Measurements from ENCODE around the gene POU6F2. TPM values are rescaled to one million over a fixed set of nuclear protein-coding genes. Genes with fewer than 3 reads are reported as not detected.

POU6F2 gene
- total and polyA plus RNA-seq, 7 donors: 0.01 TPM; not detected in 6

DNA sequence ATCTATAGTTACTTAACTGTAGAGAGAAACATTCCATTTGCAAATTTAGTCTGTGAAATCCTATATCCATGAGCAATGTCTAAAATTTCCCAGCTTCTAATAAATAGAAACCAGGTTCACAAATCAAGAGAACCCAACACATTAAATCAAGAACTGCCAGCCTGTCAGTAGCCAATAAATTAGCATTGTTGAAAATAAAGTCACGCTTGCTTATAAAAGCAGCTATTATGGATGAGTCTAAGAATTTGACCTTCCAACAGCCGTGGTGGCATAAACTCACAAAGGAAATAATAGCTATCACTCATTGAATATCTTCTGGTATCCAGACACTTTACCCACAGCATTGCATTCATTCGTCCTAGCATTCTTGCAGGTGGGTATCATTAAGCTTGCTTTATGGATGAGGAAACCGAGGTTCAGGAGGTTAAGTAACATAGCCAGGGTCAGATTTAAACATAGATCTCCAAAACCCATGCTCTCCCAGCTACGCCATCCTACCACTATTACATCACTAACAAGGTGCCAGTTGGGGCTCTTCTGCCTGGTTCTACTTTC lies 328.4 kb downstream of the POU6F2 start:
- no peak overlapping the region for H3K27ac ChIP-seq
- H3K4me3 ChIP-seq: no peak overlapping the region
- TF ChIP-seq, protein P1, sequence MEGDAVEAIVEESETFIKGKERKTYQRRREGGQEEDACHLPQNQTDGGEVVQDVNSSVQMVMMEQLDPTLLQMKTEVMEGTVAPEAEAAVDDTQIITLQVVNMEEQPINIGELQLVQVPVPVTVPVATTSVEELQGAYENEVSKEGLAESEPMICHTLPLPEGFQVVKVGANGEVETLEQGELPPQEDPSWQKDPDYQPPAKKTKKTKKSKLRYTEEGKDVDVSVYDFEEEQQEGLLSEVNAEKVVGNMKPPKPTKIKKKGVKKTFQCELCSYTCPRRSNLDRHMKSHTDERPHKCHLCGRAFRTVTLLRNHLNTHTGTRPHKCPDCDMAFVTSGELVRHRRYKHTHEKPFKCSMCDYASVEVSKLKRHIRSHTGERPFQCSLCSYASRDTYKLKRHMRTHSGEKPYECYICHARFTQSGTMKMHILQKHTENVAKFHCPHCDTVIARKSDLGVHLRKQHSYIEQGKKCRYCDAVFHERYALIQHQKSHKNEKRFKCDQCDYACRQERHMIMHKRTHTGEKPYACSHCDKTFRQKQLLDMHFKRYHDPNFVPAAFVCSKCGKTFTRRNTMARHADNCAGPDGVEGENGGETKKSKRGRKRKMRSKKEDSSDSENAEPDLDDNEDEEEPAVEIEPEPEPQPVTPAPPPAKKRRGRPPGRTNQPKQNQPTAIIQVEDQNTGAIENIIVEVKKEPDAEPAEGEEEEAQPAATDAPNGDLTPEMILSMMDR (IDR thresholded peaks at IDR 0.05): no peak
- no peak for DNase-seq
- H3K9me3 ChIP-seq: no peaks in the 10 kb centered on the region
- WGBS, 3 donors: 32 to 43% (median 41%) methylated on average over 5 of the region's 5 CpGs
- no peak for ATAC-seq
- H3K4me1 ChIP-seq: no peaks in the 10 kb centered on the region
- no peaks in the 10 kb centered on the region for H3K27me3 ChIP-seq (ENCODE audit: insufficient read depth in 3 of 3, low read length in 2 of 3)
- no peaks in the 10 kb centered on the region for H3K36me3 ChIP-seq (ENCODE audit: insufficient read depth in 1 of 2, low read depth in 1 of 2)
- intact Hi-C loops (cut with DNase I): no loop called here

DNA sequence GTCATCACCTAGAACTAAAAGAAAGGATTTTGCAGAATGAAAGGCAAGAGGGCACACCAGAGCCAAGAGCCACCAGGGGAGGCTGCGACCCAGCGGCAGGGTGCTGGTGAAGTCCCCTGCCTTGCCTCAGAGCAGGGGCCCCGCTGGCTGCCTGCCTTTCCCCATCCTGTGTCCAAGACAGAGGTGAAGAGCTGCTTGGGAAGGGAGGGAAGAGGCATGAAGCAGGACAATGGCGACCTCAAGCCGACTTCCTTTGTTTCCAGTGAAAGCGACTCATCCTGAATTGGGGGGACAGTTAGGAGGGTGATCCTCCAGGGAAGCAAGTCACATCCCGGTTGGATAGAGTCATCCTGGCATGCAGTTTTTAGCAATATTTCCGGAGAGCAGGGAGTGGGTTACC lies 333.0 kb downstream of the POU6F2 start:
- Histone ChIP-seq H3K4me1 (no peaks in the 10 kb centered on the region), H3K4me3 (no peak overlapping the region), H3K9me3 (no peaks in the 10 kb centered on the region), H3K27ac (no peak overlapping the region), H3K27me3 (ENCODE audit: insufficient read depth in 3 of 3, low read length in 2 of 3) (no peaks in the 10 kb centered on the region), H3K36me3 (ENCODE audit: insufficient read depth in 1 of 2, low read depth in 1 of 2) (no peaks in the 10 kb centered on the region)
- ATAC-seq (no peak), DNase-seq (no peak)
- TF ChIP-seq, protein P1 (IDR thresholded peaks at IDR 0.05): no peak
- intact Hi-C loops (cut with DNase I): no loop called here
- 63 to 67% (median 65%) methylated on average over 8 of the region's 8 CpGs for WGBS, 3 donors

DNA sequence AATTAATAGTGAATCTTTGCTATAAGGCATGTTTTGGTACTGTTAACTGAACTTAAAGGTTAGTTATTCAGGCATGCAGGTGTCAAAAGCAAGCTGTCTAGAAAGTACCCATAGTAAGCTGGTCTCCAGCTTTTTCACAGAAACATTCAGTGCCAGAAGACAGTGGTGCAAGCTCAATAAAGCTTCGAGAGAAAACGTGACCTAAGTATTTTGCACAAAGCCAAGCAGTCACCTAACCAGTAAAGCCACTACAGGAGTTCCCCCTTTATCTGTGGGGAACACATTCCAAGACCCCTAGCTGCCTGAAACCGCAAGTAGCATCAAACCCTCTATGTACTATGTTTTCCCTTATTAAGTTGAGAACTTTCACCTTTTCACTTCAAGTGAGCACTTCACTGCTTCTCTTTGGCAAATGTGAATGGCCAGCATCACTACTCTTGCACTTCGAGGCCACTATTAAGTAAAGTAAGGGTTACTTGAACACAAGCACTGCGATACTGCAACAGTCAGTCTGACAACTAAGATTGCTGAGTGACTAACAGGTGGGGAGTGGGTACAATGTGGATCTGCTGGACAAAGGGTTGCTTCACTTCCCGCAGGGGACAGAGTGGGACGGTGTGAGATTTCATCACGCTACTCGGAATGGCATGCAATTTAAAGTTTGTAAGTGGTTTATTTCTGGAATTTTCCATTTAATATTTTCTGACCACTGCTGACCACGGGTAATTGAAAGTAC lies 334.7 kb downstream of the POU6F2 start:
- WGBS, 3 donors: 64 to 78% (median 71%) methylated on average over 10 of the region's 10 CpGs

DNA sequence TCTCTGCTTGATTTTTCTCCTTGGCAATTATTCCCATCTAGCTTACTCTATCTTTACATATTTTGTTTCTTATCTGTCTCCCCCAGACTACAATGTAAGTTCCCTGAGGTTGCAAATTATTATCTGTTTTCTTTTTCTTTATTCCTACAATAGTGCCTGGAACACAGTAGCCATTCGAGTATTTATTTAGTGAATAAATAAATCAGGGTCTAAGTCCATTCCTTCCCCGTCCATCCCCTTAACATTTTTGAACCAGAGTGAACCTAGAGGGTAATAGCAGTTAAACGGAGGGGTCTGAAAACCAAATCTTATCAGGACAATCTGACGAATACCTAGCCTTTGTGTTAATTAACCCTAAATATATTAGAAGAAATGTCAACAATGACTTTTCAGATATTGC lies 335.7 kb downstream of the POU6F2 start:
- intact Hi-C loops (cut with DNase I): no loop called here
- Histone ChIP-seq H3K27ac (no peak overlapping the region), H3K36me3 (ENCODE audit: insufficient read depth in 1 of 2, low read depth in 1 of 2) (no peaks in the 10 kb centered on the region), H3K27me3 (ENCODE audit: insufficient read depth in 3 of 3, low read length in 2 of 3) (no peaks in the 10 kb centered on the region), H3K4me3 (no peak overlapping the region), H3K4me1 (no peaks in the 10 kb centered on the region), H3K9me3 (no peaks in the 10 kb centered on the region)
- DNase-seq: no peak
- TF ChIP-seq, protein P1 (IDR thresholded peaks at IDR 0.05): no peak
- 82 to 88% (median 84%) methylated on average over 4 of the region's 4 CpGs for WGBS, 3 donors
- no peak for ATAC-seq

More for the DNA sequence above, 334.7 kb downstream of the POU6F2 start:
- Histone ChIP-seq H3K4me1 (no peaks in the 10 kb centered on the region), H3K36me3 (ENCODE audit: insufficient read depth in 1 of 2, low read depth in 1 of 2) (no peaks in the 10 kb centered on the region), H3K27ac (no peak overlapping the region), H3K4me3 (no peak overlapping the region), H3K27me3 (ENCODE audit: insufficient read depth in 3 of 3, low read length in 2 of 3) (no peaks in the 10 kb centered on the region), H3K9me3 (no peaks in the 10 kb centered on the region)
- intact Hi-C loops (cut with DNase I): no loop called here
- DNase-seq (no peak), ATAC-seq (no peak)
- TF ChIP-seq, protein P1 (IDR thresholded peaks at IDR 0.05): no peak

Measured in psoas muscle (tissue), 8 donors.